Upper lobe of right lung (tissue), 1 donor: ENCODE results near the gene FGA. TPM values are rescaled to one million over a fixed set of nuclear protein-coding genes. Genes with fewer than 3 reads are reported as not detected.

Experiments
- ATAC-seq: fragments of 200-7000 bp; cut with Tn5 transposase; one replicate; pipeline ENCODE4 v1.9.1; 2020; ENCODE audit warnings: mild to moderate bottlenecking, moderate library complexity
- DNase-seq: peaks from one replicate; pipeline ENCODE4 v3.0.0-alpha.2; 2020
- H3K27ac ChIP-seq: fragments of 200-600 bp; one replicate; pipeline ENCODE4 v1.8.0; 2022
- H3K27me3 ChIP-seq: fragments of 200-600 bp; one replicate; pipeline ENCODE4 v1.8.0; 2022; ENCODE audit warnings: mild to moderate bottlenecking
- H3K36me3 ChIP-seq: fragments of 200-600 bp; one replicate; pipeline ENCODE4 v1.8.0; 2022
- H3K4me1 ChIP-seq: fragments of 200-600 bp; one replicate; pipeline ENCODE4 v1.8.0; 2022
- H3K4me3 ChIP-seq: fragments of 200-600 bp; one replicate; pipeline ENCODE4 v1.8.0; 2022; ENCODE audit warnings: mild to moderate bottlenecking
- H3K9me3 ChIP-seq: fragments of 200-600 bp; one replicate; pipeline ENCODE4 v1.8.0; 2022
- CTCF ChIP-seq: fragments of 200-600 bp; IDR thresholded peaks from one replicate; pipeline ENCODE4 v1.8.0; 2022; ENCODE audit warnings: antibody characterized with exemption
- intact Hi-C: fragments of 100-400 bp; cut with DNase I; formaldehyde crosslinking; loops from one replicate; pipeline ENCODE4 v1.11.0; 2022
- total RNA-seq: library from RNA; stranded (reverse); fragmentation: NEBNext Ultra II Directional; extraction: Animal tissue kit (Norgen Biotek cat#: 25700); gene quantifications from one replicate; pipeline ENCODE4 v1.2.1, GENCODE V29; 2021
- donor health status: DM: no; HTN: yes; CAD: no; lungs with severe emphysema.

FGA gene
- total RNA-seq, 1 donor from 2014 or later: 39.5 TPM

GRCh38 chr4:154542271-154542879 lies 48.2 kb downstream of the FGA start:
- intact Hi-C loops: no loop called here
- H3K36me3 ChIP-seq: peaks cover 100% of the 10 kb centered on the region
- ATAC-seq (no peak), DNase-seq (no peak)
- H3K27ac ChIP-seq: no peak overlapping the region
- no peak overlapping the region for H3K4me3 ChIP-seq
- H3K9me3 ChIP-seq: no peaks in the 10 kb centered on the region
- no peak for TF ChIP-seq CTCF
- H3K4me1 ChIP-seq: no peaks in the 10 kb centered on the region
- H3K27me3 ChIP-seq: no peaks in the 10 kb centered on the region

Other genes with a start within 250 kb of the FGA start
- 0.32 TPM for gene DCHS2, start 98.9 kb downstream of the FGA start, total RNA-seq
- 68.8 TPM for gene PLRG1, start 40.3 kb downstream of the FGA start, total RNA-seq
- gene FGB, start 27.7 kb downstream of the FGA start, total RNA-seq: 1.2 TPM
- 515 TPM for gene FGG, start 21.9 kb upstream of the FGA start, total RNA-seq
- gene LRAT, start 153.3 kb upstream of the FGA start, total RNA-seq: 1.1 TPM
- gene RBM46, start 190.5 kb upstream of the FGA start, total RNA-seq: not detected